Progenitor cell of endocrine pancreas (in vitro differentiated cells): ENCODE measurements around the gene TAPT1. TPM values are rescaled to one million over a fixed set of nuclear protein-coding genes. Genes with fewer than 3 reads are reported as not detected.

Experiments used
- DNase-seq: peaks from one replicate; pipeline ENCODE4 v3.0.0; 2021; ENCODE audit warnings: low spot score; ENCODE audit not compliant: unreplicated experiment
- H3K27ac Mint-ChIP-seq: 2 replicates; pipeline ENCODE4 v1.8.0; 2021; ENCODE audit warnings: mild to moderate bottlenecking, moderate library complexity, mixed read lengths
- H3K27me3 Mint-ChIP-seq: 2 replicates; pipeline ENCODE4 v1.8.0; 2021; ENCODE audit warnings: mixed read lengths
- H3K36me3 Mint-ChIP-seq: 2 replicates; pipeline ENCODE4 v1.8.0; 2022; ENCODE audit warnings: mixed read lengths; ENCODE audit not compliant: insufficient read depth
- H3K4me1 Mint-ChIP-seq: 2 replicates; pipeline ENCODE4 v1.8.0; 2021; ENCODE audit warnings: low read depth, mixed read lengths
- H3K4me3 Mint-ChIP-seq: 2 replicates; pipeline ENCODE4 v1.8.0; 2021; ENCODE audit warnings: low read depth, mild to moderate bottlenecking, moderate library complexity, mixed read lengths
- H3K9me3 Mint-ChIP-seq: 2 replicates; pipeline ENCODE4 v1.8.0; 2021; ENCODE audit warnings: low read depth, mixed read lengths
- total RNA-seq: library from RNA; stranded (reverse); gene quantifications from 2 replicates; pipeline ENCODE4 v1.2.1, GENCODE V29; 2021
- TF ChIP-seq, protein P1 (sequence below): fragments of 200-600 bp; sonication (generic); IDR thresholded peaks from one replicate; pipeline ENCODE4 v1.5.0; 2021; ENCODE audit warnings: antibody characterized with exemption, mild to moderate bottlenecking; ENCODE audit not compliant: unreplicated experiment

The TAPT1 gene
- total RNA-seq, 1 donor from 2014 or later = 29.1 TPM

DNA sequence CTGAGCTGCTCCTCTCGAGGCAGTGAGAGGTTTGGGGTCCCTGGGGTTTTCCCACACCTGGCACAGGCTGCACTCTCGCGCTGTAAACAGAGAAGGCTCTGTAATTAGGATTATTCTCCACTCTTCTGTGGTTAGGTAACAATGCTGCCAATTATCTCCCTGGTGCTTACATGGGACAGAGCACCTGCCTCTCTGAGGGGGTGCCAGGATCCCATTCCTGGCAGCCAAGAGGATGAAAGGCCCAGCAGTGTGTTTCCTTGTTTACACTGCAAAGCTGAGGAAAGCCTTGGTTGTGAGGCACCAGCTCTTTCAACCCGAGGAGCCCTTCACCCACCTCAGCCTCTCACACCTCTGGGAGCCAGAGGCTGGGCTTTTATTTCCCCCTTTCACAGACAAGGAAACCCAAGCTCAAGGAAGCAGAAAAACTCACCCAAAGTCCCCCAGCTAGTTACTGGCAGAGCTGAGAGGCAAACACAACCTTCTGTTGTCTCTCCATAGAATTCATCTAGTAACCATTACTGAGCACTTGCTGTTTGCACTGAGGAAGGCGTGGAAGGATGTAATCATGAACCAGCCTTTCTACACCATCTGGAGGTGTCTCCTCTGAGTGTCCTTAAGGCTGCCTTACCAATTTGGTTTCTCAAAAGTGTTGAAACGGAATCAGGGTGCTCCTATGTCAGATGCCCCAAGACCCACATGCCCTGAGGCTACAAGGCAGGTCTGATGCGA, 102.8 kb downstream of the TAPT1 start:
- peaks cover 39% of the 10 kb centered on the region for H3K27me3 Mint-ChIP-seq
- H3K4me1 Mint-ChIP-seq = peaks cover 8% of the 10 kb centered on the region
- DNase-seq = no peak
- H3K4me3 Mint-ChIP-seq = no peak overlapping the region
- no peaks in the 10 kb centered on the region for H3K9me3 Mint-ChIP-seq
- TF ChIP-seq, protein P1, sequence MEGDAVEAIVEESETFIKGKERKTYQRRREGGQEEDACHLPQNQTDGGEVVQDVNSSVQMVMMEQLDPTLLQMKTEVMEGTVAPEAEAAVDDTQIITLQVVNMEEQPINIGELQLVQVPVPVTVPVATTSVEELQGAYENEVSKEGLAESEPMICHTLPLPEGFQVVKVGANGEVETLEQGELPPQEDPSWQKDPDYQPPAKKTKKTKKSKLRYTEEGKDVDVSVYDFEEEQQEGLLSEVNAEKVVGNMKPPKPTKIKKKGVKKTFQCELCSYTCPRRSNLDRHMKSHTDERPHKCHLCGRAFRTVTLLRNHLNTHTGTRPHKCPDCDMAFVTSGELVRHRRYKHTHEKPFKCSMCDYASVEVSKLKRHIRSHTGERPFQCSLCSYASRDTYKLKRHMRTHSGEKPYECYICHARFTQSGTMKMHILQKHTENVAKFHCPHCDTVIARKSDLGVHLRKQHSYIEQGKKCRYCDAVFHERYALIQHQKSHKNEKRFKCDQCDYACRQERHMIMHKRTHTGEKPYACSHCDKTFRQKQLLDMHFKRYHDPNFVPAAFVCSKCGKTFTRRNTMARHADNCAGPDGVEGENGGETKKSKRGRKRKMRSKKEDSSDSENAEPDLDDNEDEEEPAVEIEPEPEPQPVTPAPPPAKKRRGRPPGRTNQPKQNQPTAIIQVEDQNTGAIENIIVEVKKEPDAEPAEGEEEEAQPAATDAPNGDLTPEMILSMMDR = no peak
- H3K27ac Mint-ChIP-seq = peak overlapping the region; percentile 29
- no peaks in the 10 kb centered on the region for H3K36me3 Mint-ChIP-seq

DNA sequence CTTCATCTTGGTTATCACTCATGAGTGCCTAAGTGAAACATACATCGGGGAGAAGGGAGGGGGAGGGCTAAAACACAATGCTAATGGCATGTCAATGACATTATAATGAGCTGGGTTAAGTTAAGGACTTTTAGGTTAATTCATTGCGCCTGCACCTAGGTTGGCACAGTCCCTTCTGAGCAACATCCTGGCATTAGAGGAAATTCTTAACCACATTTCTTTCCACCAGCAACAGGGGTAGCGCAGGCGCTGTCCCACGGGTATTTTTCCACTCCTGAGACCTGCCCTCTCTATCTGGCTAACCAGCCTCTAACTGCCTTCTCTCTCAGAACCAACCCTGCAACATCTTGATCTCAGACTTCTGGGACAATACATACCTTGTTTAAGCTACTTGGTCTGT, 103.5 kb downstream of the TAPT1 start:
- Mint-ChIP-seq H3K9me3 (no peaks in the 10 kb centered on the region), H3K4me1 (peaks cover 5% of the 10 kb centered on the region), H3K27ac (no peak overlapping the region), H3K27me3 (peaks cover 39% of the 10 kb centered on the region), H3K4me3 (no peak overlapping the region), H3K36me3 (no peaks in the 10 kb centered on the region)
- DNase-seq = no peak
- TF ChIP-seq, protein P1 = no peak

DNA sequence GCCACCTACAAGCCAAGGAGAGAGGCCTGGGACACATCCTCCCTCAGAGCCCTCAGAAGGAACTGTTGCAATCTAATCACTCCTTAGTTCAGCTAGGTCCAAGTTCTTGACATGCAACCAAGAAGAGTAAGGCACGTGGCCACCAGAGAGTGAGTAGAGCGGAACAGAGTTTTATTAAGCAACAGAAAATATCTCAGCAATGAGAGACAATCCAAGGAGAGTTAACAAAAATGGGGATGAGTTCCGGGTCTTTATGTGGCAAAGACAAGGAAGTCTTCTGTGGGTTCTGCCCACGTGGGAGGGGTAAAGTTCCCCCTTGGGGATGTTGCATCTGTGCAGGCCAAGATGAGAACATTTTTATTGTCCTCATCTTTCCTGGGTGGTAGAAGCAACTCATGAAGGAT, 104.0 kb downstream of the TAPT1 start:
- H3K4me1 Mint-ChIP-seq = peaks cover 5% of the 10 kb centered on the region
- TF ChIP-seq, protein P1 = no peak
- no peak for DNase-seq
- no peak overlapping the region for H3K4me3 Mint-ChIP-seq
- H3K9me3 Mint-ChIP-seq = no peaks in the 10 kb centered on the region
- no peak overlapping the region for H3K27ac Mint-ChIP-seq
- no peaks in the 10 kb centered on the region for H3K36me3 Mint-ChIP-seq
- H3K27me3 Mint-ChIP-seq = peaks cover 34% of the 10 kb centered on the region

DNA sequence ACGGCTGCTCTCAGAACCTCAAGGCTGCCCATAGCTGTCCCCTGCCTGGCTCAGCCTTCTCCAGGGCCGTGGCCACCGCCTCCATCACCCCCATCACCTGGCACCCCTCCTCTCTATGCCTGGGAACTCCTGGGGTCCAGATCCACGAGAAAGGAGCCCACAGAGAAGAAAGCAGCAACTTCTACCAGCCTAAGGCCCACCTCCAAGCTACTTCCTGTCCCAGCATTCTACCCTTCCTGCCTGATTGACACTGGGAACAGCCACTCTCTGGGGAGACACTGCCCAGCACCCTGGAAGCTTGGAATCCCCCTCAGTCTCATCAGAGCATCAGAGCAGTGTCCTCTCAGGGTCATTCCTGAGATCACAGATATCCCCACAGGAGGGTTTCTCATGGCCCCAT, 105.6 kb downstream of the TAPT1 start:
- TF ChIP-seq, protein P1 = no peak
- DNase-seq = no peak
- no peak overlapping the region for H3K4me3 Mint-ChIP-seq

GRCh38 chr4:16119981-16120380, 106.3 kb downstream of the TAPT1 start:
- DNase-seq = no peak
- TF ChIP-seq, protein P1 = no peak
- Mint-ChIP-seq H3K27ac (no peak overlapping the region), H3K27me3 (peaks cover 24% of the 10 kb centered on the region), H3K4me1 (peaks cover 15% of the 10 kb centered on the region), H3K9me3 (no peaks in the 10 kb centered on the region), H3K36me3 (no peaks in the 10 kb centered on the region), H3K4me3 (no peak overlapping the region)

More for the DNA sequence above, 105.6 kb downstream of the TAPT1 start:
- H3K27ac Mint-ChIP-seq = no peak overlapping the region
- H3K4me1 Mint-ChIP-seq = peaks cover 15% of the 10 kb centered on the region
- no peaks in the 10 kb centered on the region for H3K36me3 Mint-ChIP-seq
- peaks cover 28% of the 10 kb centered on the region for H3K27me3 Mint-ChIP-seq
- no peaks in the 10 kb centered on the region for H3K9me3 Mint-ChIP-seq
